Measurements from ENCODE around the gene UCP1. TPM values are rescaled to one million over a fixed set of nuclear protein-coding genes. Genes with fewer than 3 reads are reported as not detected.

UCP1 gene
- total RNA-seq, 1 donor from 2014 or later: not detected

DNA sequence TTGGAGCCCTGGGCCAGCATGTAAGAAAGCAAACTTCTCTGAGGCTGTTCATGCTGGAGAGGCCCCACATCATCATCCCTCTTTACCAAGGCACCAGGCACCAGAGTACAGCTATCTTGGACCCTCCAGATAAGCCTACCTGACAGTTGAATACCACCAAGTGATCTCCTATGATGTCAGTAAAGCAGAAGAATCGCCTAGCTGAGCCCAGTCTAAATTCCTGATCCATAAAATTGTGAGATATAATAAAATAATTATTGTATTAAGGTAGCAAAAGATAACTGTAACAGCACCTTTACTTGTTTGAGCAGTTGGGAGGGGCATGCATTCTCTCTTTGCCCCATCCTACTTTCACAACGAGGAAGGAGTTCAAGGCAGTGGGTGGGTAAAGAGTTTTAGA, 2.9 kb upstream of the UCP1 start:
- peaks cover 13% of the 10 kb centered on the region for H3K9me3 ChIP-seq (replicated peaks)
- intact Hi-C loops (cut with micrococcal nuclease): no loop called here
- no peak overlapping the region for H3K4me3 ChIP-seq
- H3K27ac ChIP-seq (replicated peaks): no peak overlapping the region
- H3K4me1 ChIP-seq: peaks cover 22% of the 10 kb centered on the region
- TF ChIP-seq, protein P1, sequence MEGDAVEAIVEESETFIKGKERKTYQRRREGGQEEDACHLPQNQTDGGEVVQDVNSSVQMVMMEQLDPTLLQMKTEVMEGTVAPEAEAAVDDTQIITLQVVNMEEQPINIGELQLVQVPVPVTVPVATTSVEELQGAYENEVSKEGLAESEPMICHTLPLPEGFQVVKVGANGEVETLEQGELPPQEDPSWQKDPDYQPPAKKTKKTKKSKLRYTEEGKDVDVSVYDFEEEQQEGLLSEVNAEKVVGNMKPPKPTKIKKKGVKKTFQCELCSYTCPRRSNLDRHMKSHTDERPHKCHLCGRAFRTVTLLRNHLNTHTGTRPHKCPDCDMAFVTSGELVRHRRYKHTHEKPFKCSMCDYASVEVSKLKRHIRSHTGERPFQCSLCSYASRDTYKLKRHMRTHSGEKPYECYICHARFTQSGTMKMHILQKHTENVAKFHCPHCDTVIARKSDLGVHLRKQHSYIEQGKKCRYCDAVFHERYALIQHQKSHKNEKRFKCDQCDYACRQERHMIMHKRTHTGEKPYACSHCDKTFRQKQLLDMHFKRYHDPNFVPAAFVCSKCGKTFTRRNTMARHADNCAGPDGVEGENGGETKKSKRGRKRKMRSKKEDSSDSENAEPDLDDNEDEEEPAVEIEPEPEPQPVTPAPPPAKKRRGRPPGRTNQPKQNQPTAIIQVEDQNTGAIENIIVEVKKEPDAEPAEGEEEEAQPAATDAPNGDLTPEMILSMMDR (IDR thresholded peaks at IDR 0.05; ENCODE audit: borderline replicate concordance): no peak
- DNase-seq: no peak
- no peaks in the 10 kb centered on the region for H3K36me3 ChIP-seq
- H3K27me3 ChIP-seq (ENCODE audit: low read depth): peaks cover 68% of the 10 kb centered on the region

DNA sequence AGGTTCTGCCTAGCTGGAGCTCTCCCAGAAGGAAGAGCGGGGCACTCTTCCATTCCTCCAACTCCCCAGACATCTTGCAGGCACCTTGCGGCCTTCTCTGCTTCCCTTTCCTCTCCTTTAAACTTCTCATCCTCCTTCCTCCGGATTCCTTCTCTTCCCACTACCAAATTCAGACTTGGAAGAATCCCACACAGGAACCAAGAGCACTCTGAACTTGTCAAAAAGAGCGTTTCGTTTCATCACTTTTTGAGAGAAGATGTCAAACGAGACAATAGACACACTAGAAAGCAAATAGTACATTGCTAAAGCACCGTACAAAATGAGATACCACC, 512 bp upstream of the UCP1 start:
- intact Hi-C loops (cut with micrococcal nuclease): no loop called here
- Histone ChIP-seq H3K9me3 (replicated peaks) (peaks cover 13% of the 10 kb centered on the region), H3K4me1 (peaks cover 22% of the 10 kb centered on the region), H3K4me3 (peak overlapping the region; percentile 70), H3K36me3 (no peaks in the 10 kb centered on the region), H3K27me3 (ENCODE audit: low read depth) (peaks cover 64% of the 10 kb centered on the region), H3K27ac (replicated peaks) (no peak overlapping the region)
- TF ChIP-seq, protein P1 (IDR thresholded peaks at IDR 0.05; ENCODE audit: borderline replicate concordance): no peak
- DNase-seq: no peak

DNA sequence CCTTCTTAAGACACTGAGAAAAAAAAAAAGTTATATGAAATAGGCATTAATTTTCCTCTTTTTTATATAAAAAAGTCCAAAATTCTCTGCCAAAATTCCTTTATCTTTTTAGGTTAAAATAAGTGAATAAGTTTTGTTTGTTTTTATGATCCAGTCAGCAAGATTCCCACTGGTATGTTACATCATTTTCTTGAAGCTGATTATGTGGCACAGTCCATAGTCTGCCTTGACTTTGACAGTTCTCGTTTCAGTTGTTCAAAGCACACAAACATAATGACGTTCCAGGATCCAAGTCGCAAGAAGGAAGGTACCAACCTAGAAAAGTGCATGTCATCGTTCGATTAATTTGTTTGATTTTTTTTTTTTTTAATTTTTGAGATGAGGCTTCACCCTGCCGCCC, 9.1 kb downstream of the UCP1 start:
- intact Hi-C loops (cut with micrococcal nuclease): no loop called here
- H3K9me3 ChIP-seq (replicated peaks): no peaks in the 10 kb centered on the region
- TF ChIP-seq, protein P1 (IDR thresholded peaks at IDR 0.05; ENCODE audit: borderline replicate concordance): no peak
- H3K36me3 ChIP-seq: no peaks in the 10 kb centered on the region
- no peaks in the 10 kb centered on the region for H3K27me3 ChIP-seq (ENCODE audit: low read depth)
- H3K4me1 ChIP-seq: no peaks in the 10 kb centered on the region
- no peak overlapping the region for H3K27ac ChIP-seq (replicated peaks)
- no peak for DNase-seq
- no peak overlapping the region for H3K4me3 ChIP-seq

DNA sequence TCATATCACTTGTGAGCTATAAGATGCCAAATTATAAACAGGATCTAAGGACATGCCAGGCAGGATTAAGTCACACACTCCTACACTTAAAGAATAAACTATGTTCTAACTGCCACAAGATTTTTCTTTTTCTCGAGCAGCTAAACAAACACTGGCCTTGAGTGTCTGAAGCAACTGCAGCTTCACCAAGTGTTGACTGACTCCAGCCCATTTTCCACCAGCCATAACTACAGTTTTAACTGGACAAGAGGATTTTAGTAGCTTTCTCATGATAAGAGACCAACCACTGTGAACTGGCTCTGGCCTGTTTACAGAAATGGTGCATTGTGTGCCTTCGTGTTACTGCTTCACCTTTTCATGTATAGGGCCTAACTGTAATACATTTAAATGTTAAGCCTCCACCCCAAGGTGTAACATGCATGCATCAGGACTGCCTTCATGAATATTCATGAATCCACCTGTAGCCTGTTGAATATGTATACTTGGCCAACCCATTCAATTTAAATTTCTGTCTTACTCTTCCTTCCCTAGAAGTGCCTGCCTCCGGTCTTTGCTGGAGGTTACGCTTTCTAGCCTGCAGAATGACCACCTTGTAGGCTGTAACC, 10.8 kb downstream of the UCP1 start:
- H3K27ac ChIP-seq (replicated peaks): no peak overlapping the region
- TF ChIP-seq, protein P1 (IDR thresholded peaks at IDR 0.05; ENCODE audit: borderline replicate concordance): no peak
- no peaks in the 10 kb centered on the region for H3K4me1 ChIP-seq
- no peak overlapping the region for H3K4me3 ChIP-seq
- DNase-seq: no peak
- intact Hi-C loops (cut with micrococcal nuclease): no loop called here
- H3K36me3 ChIP-seq: peaks cover 4% of the 10 kb centered on the region
- no peaks in the 10 kb centered on the region for H3K27me3 ChIP-seq (ENCODE audit: low read depth)
- H3K9me3 ChIP-seq (replicated peaks): no peaks in the 10 kb centered on the region

DNA sequence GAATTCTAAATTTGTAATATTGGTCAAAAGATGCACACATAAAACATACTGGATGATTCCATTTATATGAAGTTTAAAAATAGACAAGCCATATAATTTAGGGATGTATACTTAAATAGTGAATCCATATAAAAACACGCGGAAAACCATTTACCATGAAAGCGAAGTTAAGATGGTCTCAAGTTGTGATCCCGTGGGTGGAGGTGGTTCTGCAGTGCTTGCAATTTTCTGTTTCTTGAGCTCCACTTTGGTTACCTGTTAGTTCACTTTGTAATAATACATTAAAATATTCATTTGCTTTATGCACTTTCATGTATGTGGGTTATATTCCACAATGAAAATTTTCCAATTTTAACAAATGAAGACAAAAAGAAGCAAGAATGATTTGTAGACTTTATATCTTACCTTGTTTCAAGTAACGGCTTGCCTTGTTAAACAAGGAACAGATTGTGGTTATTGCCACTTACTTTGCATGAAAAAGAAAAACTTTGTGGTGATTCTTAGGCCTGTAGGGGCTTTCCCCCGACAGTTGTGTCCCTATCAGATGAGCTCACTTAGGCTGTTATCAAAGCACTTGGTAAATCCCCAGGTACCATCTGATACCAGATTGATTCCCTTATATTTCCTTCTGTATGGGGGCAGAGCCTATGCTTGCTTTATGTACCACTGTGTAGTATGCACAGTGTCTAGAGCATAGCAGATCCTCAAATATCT, 12.2 kb downstream of the UCP1 start:
- Histone ChIP-seq H3K4me3 (no peak overlapping the region), H3K9me3 (replicated peaks) (no peaks in the 10 kb centered on the region), H3K27me3 (ENCODE audit: low read depth) (no peaks in the 10 kb centered on the region), H3K36me3 (peaks cover 9% of the 10 kb centered on the region), H3K27ac (replicated peaks) (no peak overlapping the region), H3K4me1 (no peaks in the 10 kb centered on the region)
- TF ChIP-seq, protein P1 (IDR thresholded peaks at IDR 0.05; ENCODE audit: borderline replicate concordance): no peak
- intact Hi-C loops (cut with micrococcal nuclease): no loop called here
- DNase-seq: no peak
